HCT116 (cell line): ENCODE measurements around the gene JAK1. TPM values are rescaled to one million over a fixed set of nuclear protein-coding genes. Genes with fewer than 3 reads are reported as not detected.

Experiments
- ATAC-seq: fragments of 200-7000 bp; cut with Tn5 transposase; 2 replicates; pipeline ENCODE4 v1.9.1; 2020; ENCODE audit warnings: mild to moderate bottlenecking, moderate library complexity
- BruUV-seq: library from RNA; stranded (reverse); fragments of 400-500 nt; replicated peaks from 2 replicates; lab custom pipeline; 2021; lab: Mats Ljungman, UMichigan
- CTCF ChIA-PET: fragments of 300-600 bp; sonication (Branson Sonifier 250); formaldehyde crosslinking; loops from one replicate; lab custom pipeline; 2021; ENCODE audit warnings: antibody characterized with exemption; lab: Charles Lee
- POLR2A ChIA-PET: fragments of 300-600, 350-600 bp; sonication (Branson Sonifier 250); formaldehyde crosslinking; loops from one replicate; lab custom pipeline; 2021; ENCODE audit warnings: antibody characterized with exemption; lab: Charles Lee
- RAD21 ChIA-PET, 2 experiments: fragments of 300-600 bp; sonication (Branson Sonifier 250); formaldehyde crosslinking; loops; one replicate each; lab custom pipeline; 2023; ENCODE audit warnings: low total read pairs in 2 of 2; ENCODE audit not compliant: uncharacterized antibody in 2 of 2, unreplicated experiment in 2 of 2, low non-redundant PET in 1 of 2; lab: Charles Lee
- DNase-seq: peaks from one replicate; pipeline ENCODE4 v3.0.0-alpha.2; 2010; ENCODE audit warnings: low read depth, low spot score
- H2AFZ ChIP-seq: fragments of 200-600 bp; shearing (Covaris generic), sonication (generic); 2 replicates; pipeline ENCODE4 v1.6.1; 2017; ENCODE audit warnings: low read depth, mixed run types, mixed read lengths, antibody characterized with exemption, low read length; ENCODE audit not compliant: poor library complexity, severe bottlenecking
- H3K27ac ChIP-seq: 2 replicates; pipeline ENCODE4 v1.5.1; 2012; ENCODE audit warnings: low read depth, low read length
- H3K27me3 ChIP-seq: fragments of 200-600 bp; sonication (generic); 2 replicates; pipeline ENCODE4 v1.6.1; 2016; ENCODE audit warnings: mixed run types, low read length, mixed read lengths; ENCODE audit not compliant: insufficient read depth
- H3K36me3 ChIP-seq, 2 experiments: fragments of 200-500 bp in 1 of 2; fragments of 200-600 bp in 1 of 2; sonication (Bioruptor generic) in 1 of 2; sonication (generic) in 1 of 2; 2 replicates each; pipeline versions ENCODE4 v1.5.1 to v1.6.1; 2014 to 2016; ENCODE audit warnings: low read length in 2 of 2, inconsistent platforms in 1 of 2, mixed read lengths in 1 of 2, mixed run types in 1 of 2; ENCODE audit not compliant: insufficient read depth in 2 of 2, control insufficient read depth in 1 of 2
- H3K4me1 ChIP-seq, 2 experiments: fragments of 200-600 bp in 1 of 2; sonication (generic) in 1 of 2; 2 replicates each; pipeline versions ENCODE4 v1.5.1 to v1.6.1; 2012 to 2017; ENCODE audit warnings: low read length in 2 of 2, inconsistent platforms in 1 of 2, mild to moderate bottlenecking in 1 of 2, mixed read lengths in 1 of 2, mixed run types in 1 of 2, moderate library complexity in 1 of 2; ENCODE audit not compliant: insufficient read depth in 2 of 2, control insufficient read depth in 1 of 2
- H3K4me2 ChIP-seq: fragments of 200-600 bp; sonication (generic); 2 replicates; pipeline ENCODE4 v1.6.1; 2017; ENCODE audit warnings: mixed run types, low read length, mixed read lengths
- H3K4me3 ChIP-seq, 2 experiments: fragments of 200-600 bp in 1 of 2; sonication (generic) in 1 of 2; replicated peaks in 1 of 2; 2 replicates each; pipeline ENCODE4 v1.5.1; 2011 to 2016; ENCODE audit warnings: low read length in 2 of 2, control low read depth in 1 of 2, low read depth in 1 of 2, mild to moderate bottlenecking in 1 of 2, mixed read lengths in 1 of 2, mixed run types in 1 of 2
- H3K79me2 ChIP-seq: fragments of 200-600 bp; sonication (generic); 2 replicates; pipeline ENCODE4 v1.6.1; 2017; ENCODE audit warnings: mild to moderate bottlenecking, mixed run types, low read length, moderate library complexity, mixed read lengths; ENCODE audit not compliant: insufficient read depth
- H3K9ac ChIP-seq: fragments of 200-600 bp; sonication (generic); 2 replicates; pipeline ENCODE4 v1.6.1; 2016; ENCODE audit warnings: low read length, mixed read lengths
- H3K9me2 ChIP-seq: fragments of 200-600 bp; sonication (generic), shearing (Covaris generic); 2 replicates; pipeline ENCODE4 v1.6.1; 2017; ENCODE audit warnings: mixed run types, mild to moderate bottlenecking, moderate library complexity; ENCODE audit not compliant: insufficient read depth
- H3K9me3 ChIP-seq, 2 experiments: fragments of 200-500 bp in 1 of 2; fragments of 200-600 bp in 1 of 2; sonication (Bioruptor generic) in 1 of 2; sonication (generic) in 1 of 2; 2 replicates each; pipeline ENCODE4 v1.6.1; 2014 to 2017; ENCODE audit warnings: low read length in 2 of 2, mixed read lengths in 2 of 2, inconsistent platforms in 1 of 2, low read depth in 1 of 2, mild to moderate bottlenecking in 1 of 2, mixed run types in 1 of 2, moderate library complexity in 1 of 2; ENCODE audit not compliant: control insufficient read depth in 1 of 2, insufficient read depth in 1 of 2
- H4K20me1 ChIP-seq: fragments of 200-600 bp; sonication (generic), shearing (Covaris generic); 2 replicates; pipeline ENCODE4 v1.6.1; 2017; ENCODE audit warnings: mixed run types, mild to moderate bottlenecking, moderate library complexity; ENCODE audit not compliant: insufficient read depth
- CBX3 ChIP-seq: IDR thresholded peaks from 2 replicates; pipeline ENCODE4 v1.6.1; 2012; ENCODE audit warnings: low read depth
- CEBPB ChIP-seq: IDR thresholded peaks from 2 replicates; pipeline ENCODE4 v1.6.1; 2012; ENCODE audit warnings: low read depth
- EGR1 ChIP-seq: IDR thresholded peaks from 2 replicates; pipeline ENCODE4 v1.6.1; 2012; ENCODE audit warnings: low read depth
- ELF1 ChIP-seq: IDR thresholded peaks from 2 replicates; pipeline ENCODE4 v1.6.1; 2012; ENCODE audit warnings: low read depth, borderline replicate concordance
- EZH2 ChIP-seq: fragments of 200-600 bp; sonication (generic); IDR thresholded peaks from 2 replicates; pipeline ENCODE4 v1.6.1; 2017; ENCODE audit warnings: antibody characterized with exemption, mixed run types
- EZH2phosphoT487 ChIP-seq: fragments of 200-600 bp; IDR thresholded peaks from 2 replicates; pipeline ENCODE4 v1.6.1; 2018; ENCODE audit warnings: antibody characterized with exemption, borderline replicate concordance
- FOSL1 ChIP-seq: IDR thresholded peaks from 2 replicates; pipeline ENCODE4 v1.6.1; 2012; ENCODE audit warnings: low read depth
- POLR2AphosphoS5 ChIP-seq: IDR thresholded peaks from 2 replicates; pipeline ENCODE4 v1.6.1; 2011; ENCODE audit warnings: mild to moderate bottlenecking, low read depth, low read length, moderate library complexity
- RAD21 ChIP-seq: IDR thresholded peaks from 2 replicates; pipeline ENCODE4 v1.6.1; 2012; ENCODE audit warnings: low read depth, mild to moderate bottlenecking
- SIN3A ChIP-seq: IDR thresholded peaks from 2 replicates; pipeline ENCODE4 v1.6.1; 2012; ENCODE audit warnings: low read depth
- SP1 ChIP-seq: IDR thresholded peaks from 2 replicates; pipeline ENCODE4 v1.6.1; 2012; ENCODE audit warnings: low read depth
- SRF ChIP-seq: IDR thresholded peaks from 2 replicates; pipeline ENCODE4 v1.6.1; 2012; ENCODE audit warnings: low read depth
- TCF7L2 ChIP-seq: IDR thresholded peaks from 2 replicates; pipeline ENCODE4 v1.7.0; 2011; ENCODE audit warnings: borderline replicate concordance, inconsistent platforms; ENCODE audit not compliant: insufficient read depth, insufficient read length; ENCODE audit errors: extremely low read depth
- YY1 ChIP-seq: IDR thresholded peaks from 2 replicates; pipeline ENCODE4 v1.6.1; 2011; ENCODE audit warnings: low read length, low read depth, moderate library complexity, mild to moderate bottlenecking; ENCODE audit not compliant: insufficient replicate concordance; ENCODE audit errors: extremely low read depth
- ZFX ChIP-seq: fragments of 450-650 bp; IDR thresholded peaks from 2 replicates; pipeline ENCODE4 v1.6.1; 2017
- ZNF274 ChIP-seq: fragments of 200-500 bp; sonication (Bioruptor generic); IDR thresholded peaks from 2 replicates; pipeline ENCODE4 v1.6.1; 2014; ENCODE audit warnings: mild to moderate bottlenecking, low read depth, low read length, inconsistent platforms
- intact Hi-C: fragments of 100-400 bp; cut with micrococcal nuclease; formaldehyde crosslinking; loops from 2 replicates; pipeline ENCODE4 v1.10.0; 2022
- total RNA-seq: library from RNA; stranded (reverse); gene quantifications from one replicate; pipeline ENCODE4 v1.2.1, GENCODE V29; 2021; ENCODE audit not compliant: unreplicated experiment
- TF ChIP-seq, protein P1 (sequence below): IDR thresholded peaks from 2 replicates; pipeline ENCODE4 v1.6.1; 2012; ENCODE audit warnings: low read depth

The JAK1 gene
- total RNA-seq, 1 experiment from 2014 or later: 53.2 TPM

DNA sequence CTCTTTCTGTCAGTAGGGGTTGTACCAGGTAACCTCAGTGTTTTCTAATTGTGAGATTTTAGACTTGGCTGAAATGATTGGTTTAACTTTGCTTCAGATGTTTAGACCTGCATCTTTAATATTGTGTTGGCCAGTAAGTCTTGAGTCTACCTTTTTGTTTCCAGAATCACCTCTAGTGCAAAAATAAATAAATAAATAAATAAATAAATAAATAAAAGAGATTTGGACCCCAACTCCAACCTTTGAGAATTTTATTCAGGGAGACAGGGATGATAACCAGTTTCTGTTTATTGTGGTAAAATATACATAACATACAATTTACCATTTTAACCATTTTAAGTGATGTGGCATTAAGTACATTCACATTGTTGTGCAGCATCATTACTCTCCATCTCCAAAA lies 157.0 kb downstream of the JAK1 start:
- Histone ChIP-seq H3K9me3 (no peaks in the 10 kb centered on the region), H3K9me2 (no peaks in the 10 kb centered on the region), H3K27ac (no peak overlapping the region), H3K36me3 (no peaks in the 10 kb centered on the region), H3K9ac (no peak overlapping the region), H2AFZ (no peak overlapping the region), H3K4me2 (no peak overlapping the region), H3K4me1 (no peaks in the 10 kb centered on the region), H3K4me3 (no peak overlapping the region), H4K20me1 (no peaks in the 10 kb centered on the region), H3K27me3 (no peaks in the 10 kb centered on the region), H3K79me2 (no peaks in the 10 kb centered on the region)
- DNase-seq (no peak), ATAC-seq (no peak)
- intact Hi-C loops: no loop called here
- TF ChIP-seq CEBPB: no peak
- TF ChIP-seq ZFX: no peak
- TF ChIP-seq SP1: no peak
- no peak for TF ChIP-seq RAD21
- no peak for TF ChIP-seq POLR2AphosphoS5
- no peak for TF ChIP-seq YY1
- TF ChIP-seq ZNF274: no peak
- TF ChIP-seq, protein P1, sequence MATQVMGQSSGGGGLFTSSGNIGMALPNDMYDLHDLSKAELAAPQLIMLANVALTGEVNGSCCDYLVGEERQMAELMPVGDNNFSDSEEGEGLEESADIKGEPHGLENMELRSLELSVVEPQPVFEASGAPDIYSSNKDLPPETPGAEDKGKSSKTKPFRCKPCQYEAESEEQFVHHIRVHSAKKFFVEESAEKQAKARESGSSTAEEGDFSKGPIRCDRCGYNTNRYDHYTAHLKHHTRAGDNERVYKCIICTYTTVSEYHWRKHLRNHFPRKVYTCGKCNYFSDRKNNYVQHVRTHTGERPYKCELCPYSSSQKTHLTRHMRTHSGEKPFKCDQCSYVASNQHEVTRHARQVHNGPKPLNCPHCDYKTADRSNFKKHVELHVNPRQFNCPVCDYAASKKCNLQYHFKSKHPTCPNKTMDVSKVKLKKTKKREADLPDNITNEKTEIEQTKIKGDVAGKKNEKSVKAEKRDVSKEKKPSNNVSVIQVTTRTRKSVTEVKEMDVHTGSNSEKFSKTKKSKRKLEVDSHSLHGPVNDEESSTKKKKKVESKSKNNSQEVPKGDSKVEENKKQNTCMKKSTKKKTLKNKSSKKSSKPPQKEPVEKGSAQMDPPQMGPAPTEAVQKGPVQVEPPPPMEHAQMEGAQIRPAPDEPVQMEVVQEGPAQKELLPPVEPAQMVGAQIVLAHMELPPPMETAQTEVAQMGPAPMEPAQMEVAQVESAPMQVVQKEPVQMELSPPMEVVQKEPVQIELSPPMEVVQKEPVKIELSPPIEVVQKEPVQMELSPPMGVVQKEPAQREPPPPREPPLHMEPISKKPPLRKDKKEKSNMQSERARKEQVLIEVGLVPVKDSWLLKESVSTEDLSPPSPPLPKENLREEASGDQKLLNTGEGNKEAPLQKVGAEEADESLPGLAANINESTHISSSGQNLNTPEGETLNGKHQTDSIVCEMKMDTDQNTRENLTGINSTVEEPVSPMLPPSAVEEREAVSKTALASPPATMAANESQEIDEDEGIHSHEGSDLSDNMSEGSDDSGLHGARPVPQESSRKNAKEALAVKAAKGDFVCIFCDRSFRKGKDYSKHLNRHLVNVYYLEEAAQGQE: no peak
- TF ChIP-seq EGR1: no peak
- no peak for TF ChIP-seq CBX3
- TF ChIP-seq SIN3A: no peak
- no peak for TF ChIP-seq TCF7L2
- no peak for TF ChIP-seq SRF
- TF ChIP-seq FOSL1: no peak
- no peak for TF ChIP-seq EZH2phosphoT487
- no peak for TF ChIP-seq ELF1
- no peak for TF ChIP-seq EZH2
- RAD21 ChIA-PET: no interaction called here
- no TSS peak for BruUV-seq
- POLR2A ChIA-PET: no interaction called here
- CTCF ChIA-PET: no interaction called here
